HG02870 (cell line): Measurements from ENCODE around the gene ZNF791.
"Not testable (repeated sequence)": the region's sequence is repeated elsewhere in the genome, so short reads cannot be mapped to it uniquely, and the experiment has no call there.

Experiments used
- ATAC-seq: cut with Tn5 transposase; IDR thresholded peaks from one replicate; pipeline ENCODE4 v1.9.1; 2021; ENCODE audit warnings: mild to moderate bottlenecking, moderate library complexity; ENCODE audit not compliant: unreplicated experiment

ZNF791 gene

GRCh38 chr19:12665671-12666264, 55.0 kb downstream of the ZNF791 start:
- no peak for ATAC-seq

GRCh38 chr19:12666265-12667048, 55.7 kb downstream of the ZNF791 start, which contains the start of the genes MAN2B1 and WDR83:
Gene MAN2B1 (minus strand): TSS chr19:12666742. CDS start chr19:12666701, 41 bp downstream.
Gene WDR83 (plus strand): TSS chr19:12666807. CDS start chr19:12669791, 2,984 bp downstream.
- ATAC-seq, result peak; percentile 43

GRCh38 chr19:12667731-12668302, 57.1 kb downstream of the ZNF791 start:
- ATAC-seq, result no peak

- no peak for ATAC-seq
These were observed 57.6 kb downstream of the ZNF791 start for GRCh38 chr19:12668346-12668745.

GRCh38 chr19:12668932-12669269, 58.2 kb downstream of the ZNF791 start:
- no peak for ATAC-seq

GRCh38 chr19:12669270-12670158, 58.8 kb downstream of the ZNF791 start:
- ATAC-seq, result no peak

- no peak for ATAC-seq
These were observed 59.6 kb downstream of the ZNF791 start for GRCh38 chr19:12670159-12670928.

GRCh38 chr19:12672744-12673143, 62.0 kb downstream of the ZNF791 start:
- ATAC-seq, result no peak

- no peak for ATAC-seq
These were observed 64.7 kb downstream of the ZNF791 start for GRCh38 chr19:12675399-12675798.

GRCh38 chr19:12675940-12676339, 65.2 kb downstream of the ZNF791 start:
- no peak for ATAC-seq

GRCh38 chr19:12676384-12676792, 65.7 kb downstream of the ZNF791 start:
- ATAC-seq, result no peak

GRCh38 chr19:12676928-12677327, 66.2 kb downstream of the ZNF791 start:
- no peak for ATAC-seq

GRCh38 chr19:12678039-12678438, 67.3 kb downstream of the ZNF791 start:
- not testable (repeated sequence) for ATAC-seq

- no peak for ATAC-seq
These were observed 69.3 kb downstream of the ZNF791 start for GRCh38 chr19:12680034-12680433.

- peak; percentile 71 for ATAC-seq
These were observed 70.6 kb downstream of the ZNF791 start, which contains the start of gene DHPS for GRCh38 chr19:12681074-12681987. Gene DHPS (minus strand): TSS chr19:12681880. CDS start chr19:12681766, 114 bp downstream.
